ENCODE results near the gene ZNF777.
A peak's percentile ranks its signal among the peaks of the same experiment; 100 is the strongest.

The ZNF777 gene

GRCh38 chr7:149463500-149464161, 2.8 kb upstream of the ZNF777 start:
- H3F3A ChIP-seq (ENCODE audit: insufficient read depth) = no peaks in the 10 kb centered on the region
- no peaks in the 10 kb centered on the region for H3K9me2 ChIP-seq (replicated peaks; ENCODE audit: insufficient read depth, low read length)
- no peak overlapping the region for H3K27ac ChIP-seq (ENCODE audit: low read depth, low read length)
- H3K9ac ChIP-seq (ENCODE audit: low read length) = no peak overlapping the region
- peaks cover 14% of the 10 kb centered on the region; the same call in 1 of the 2 replicates for H3K9me3 ChIP-seq (ENCODE audit: insufficient read depth, low read length)
- no peaks in the 10 kb centered on the region; the same call in 1 of the 2 replicates for H3K79me2 ChIP-seq (ENCODE audit: insufficient read depth, low read length)
- no peaks in the 10 kb centered on the region for H3K36me3 ChIP-seq (ENCODE audit: low read length)
- no peak overlapping the region for H2AFZ ChIP-seq (ENCODE audit: low read depth, low read length, severe bottlenecking)
- H3K4me2 ChIP-seq (ENCODE audit: low read depth, low read length, poor library complexity, severe bottlenecking) = no peak overlapping the region
- no peak overlapping the region for H3K4me3 ChIP-seq (ENCODE audit: insufficient read depth, low read length, poor library complexity, severe bottlenecking)
- TF ChIP-seq EZH2phosphoT487 (conservative IDR thresholded peaks at IDR 0.05; ENCODE audit: low read length) (no peak), CTCF (IDR thresholded peaks at IDR 0.05; ENCODE audit: insufficient read depth, low read length, poor library complexity, severe bottlenecking) (no peak)
- H4K20me1 ChIP-seq (ENCODE audit: low read depth, low read length) = no peaks in the 10 kb centered on the region
- H3K27me3 ChIP-seq (ENCODE audit: low read length) = no peaks in the 10 kb centered on the region

- H3K4me3 ChIP-seq (ENCODE audit: insufficient read depth, low read length, poor library complexity, severe bottlenecking) = no peak overlapping the region
- H3F3A ChIP-seq (ENCODE audit: insufficient read depth) = no peaks in the 10 kb centered on the region
- H3K36me3 ChIP-seq (ENCODE audit: low read length) = no peaks in the 10 kb centered on the region
- H3K27ac ChIP-seq (ENCODE audit: low read depth, low read length) = no peak overlapping the region
- no peaks in the 10 kb centered on the region for H3K9me2 ChIP-seq (replicated peaks; ENCODE audit: insufficient read depth, low read length)
- no peaks in the 10 kb centered on the region for H4K20me1 ChIP-seq (ENCODE audit: low read depth, low read length)
- no peaks in the 10 kb centered on the region for H3K27me3 ChIP-seq (ENCODE audit: low read length)
- H3K9ac ChIP-seq (ENCODE audit: low read length) = no peak overlapping the region
- TF ChIP-seq EZH2phosphoT487 (conservative IDR thresholded peaks at IDR 0.05; ENCODE audit: low read length) (no peak), CTCF (IDR thresholded peaks at IDR 0.05; ENCODE audit: insufficient read depth, low read length, poor library complexity, severe bottlenecking) (no peak)
- H3K4me2 ChIP-seq (ENCODE audit: low read depth, low read length, poor library complexity, severe bottlenecking) = no peak overlapping the region
- peaks cover 4% of the 10 kb centered on the region; the same call in 1 of the 2 replicates for H3K79me2 ChIP-seq (ENCODE audit: insufficient read depth, low read length)
- H2AFZ ChIP-seq (ENCODE audit: low read depth, low read length, severe bottlenecking) = no peak overlapping the region
- H3K9me3 ChIP-seq (ENCODE audit: insufficient read depth, low read length) = peaks cover 14% of the 10 kb centered on the region; the same call in 1 of the 2 replicates
These were observed 1.2 kb upstream of the ZNF777 start for GRCh38 chr7:149462101-149462520.

DNA sequence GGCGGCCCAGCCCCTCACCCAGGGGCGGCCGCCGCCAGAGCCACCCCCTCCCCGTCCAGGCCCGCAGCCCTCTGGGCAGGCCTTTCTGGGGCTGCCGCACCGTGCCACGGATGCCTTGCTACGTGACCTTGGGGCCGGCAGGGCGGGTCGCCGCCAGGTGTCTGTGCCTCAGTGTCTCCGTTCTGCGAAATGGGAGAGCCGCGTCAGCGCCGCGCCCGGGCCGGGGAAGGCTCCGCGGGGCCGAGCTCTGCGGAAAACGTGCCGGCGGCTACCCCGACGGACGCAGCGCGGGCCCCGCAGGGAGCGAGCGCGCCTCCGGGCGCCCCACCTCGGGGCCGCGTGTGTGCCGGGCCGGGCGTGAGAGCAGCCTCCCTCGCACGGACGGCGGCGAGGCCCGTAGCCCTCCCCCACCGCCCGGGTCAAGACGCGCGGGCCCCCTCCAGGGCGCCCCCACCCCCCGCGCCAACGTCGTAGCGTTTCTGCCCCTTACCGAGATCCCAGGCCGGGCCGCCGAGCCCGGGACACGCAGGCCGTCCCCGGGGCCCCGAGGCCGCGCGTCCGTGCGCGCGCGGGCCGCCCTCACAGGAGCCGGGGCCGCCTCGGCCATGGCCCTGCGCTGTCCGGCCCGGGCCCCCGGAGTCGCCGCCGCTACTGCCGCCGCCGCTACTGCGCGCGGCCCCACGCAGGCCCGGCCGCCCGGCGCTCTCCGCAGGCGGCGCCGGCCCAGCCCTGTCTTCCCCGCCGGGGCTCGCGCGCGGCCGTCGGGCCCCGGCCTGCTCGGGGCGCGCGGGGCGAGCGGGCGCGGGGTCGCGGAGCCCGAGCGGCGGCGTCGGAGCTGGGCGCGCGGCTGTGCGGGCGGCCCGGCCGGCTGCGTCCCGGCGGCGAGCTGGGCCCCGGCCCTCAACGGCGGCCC, 1.1 kb downstream of the ZNF777 start:
- Histone ChIP-seq H3K4me3 (ENCODE audit: insufficient read depth, low read length, poor library complexity, severe bottlenecking) (peak overlapping the region; percentile 74), H3K27ac (ENCODE audit: low read depth, low read length) (no peak overlapping the region), H3K79me2 (ENCODE audit: insufficient read depth, low read length) (peaks cover 4% of the 10 kb centered on the region; the same call in 1 of the 2 replicates), H2AFZ (ENCODE audit: low read depth, low read length, severe bottlenecking) (no peak overlapping the region), H4K20me1 (ENCODE audit: low read depth, low read length) (no peaks in the 10 kb centered on the region), H3K4me2 (ENCODE audit: low read depth, low read length, poor library complexity, severe bottlenecking) (peak overlapping the region; percentile 43), H3K36me3 (ENCODE audit: low read length) (no peaks in the 10 kb centered on the region), H3K9me3 (ENCODE audit: insufficient read depth, low read length) (no peaks in the 10 kb centered on the region), H3K9ac (ENCODE audit: low read length) (peak overlapping the region; percentile 61), H3F3A (ENCODE audit: insufficient read depth) (no peaks in the 10 kb centered on the region), H3K27me3 (ENCODE audit: low read length) (no peaks in the 10 kb centered on the region), H3K9me2 (replicated peaks; ENCODE audit: insufficient read depth, low read length) (no peaks in the 10 kb centered on the region)
- no peak for TF ChIP-seq EZH2phosphoT487 (conservative IDR thresholded peaks at IDR 0.05; ENCODE audit: low read length)
- no peak for TF ChIP-seq CTCF (IDR thresholded peaks at IDR 0.05; ENCODE audit: insufficient read depth, low read length, poor library complexity, severe bottlenecking)

Data from SU-DHL-6 (cell line).